ENCODE data around the gene TMEM223.

GRCh38 chr11:62747475-62748160 lies 44.2 kb downstream of the TMEM223 start:
- TF ChIP-seq POLR2A (IDR thresholded peaks at IDR 0.05), result no peak
- no peak for TF ChIP-seq CTCF (IDR thresholded peaks at IDR 0.05)
- TF ChIP-seq EP300 (IDR thresholded peaks at IDR 0.05), result no peak
- no peak for TF ChIP-seq POLR2AphosphoS5 (IDR thresholded peaks at IDR 0.05)
